ENCODE results near the gene MT1X.

- TF ChIP-seq CTCF (IDR thresholded peaks at IDR 0.05) (no peak), POLR2A (IDR thresholded peaks at IDR 0.05) (peak; percentile 23 to 71 (median 68))
These were observed 47.7 kb downstream of the MT1X start, which contains the start of gene NUP93 for GRCh38 chr16:56729735-56730662.
